SK-N-SH (cell line): ENCODE results near the gene CYB561D1. TPM values are rescaled to one million over a fixed set of nuclear protein-coding genes. Genes with fewer than 3 reads are reported as not detected.

Experiments used
- CTCF ChIA-PET: fragments of 300-600, 350-600 bp; formaldehyde crosslinking; extraction: SDS; loops from one replicate; lab custom pipeline; 2021; lab: Yijun Ruan, JAX
- POLR2A ChIA-PET: fragments of 350-600 bp; sonication (Branson Sonifier 250); formaldehyde crosslinking; extraction: SDS; loops from one replicate; lab custom pipeline; 2020; ENCODE audit warnings: antibody characterized with exemption, inconsistent platforms; lab: Yijun Ruan, JAX
- DNase-seq: peaks from one replicate; pipeline ENCODE4 v3.0.0; 2012
- H2AFZ ChIP-seq: fragments of 200-600 bp; sonication (generic); 2 replicates; pipeline ENCODE4 v1.8.1; 2016; ENCODE audit warnings: antibody characterized with exemption, mild to moderate bottlenecking, low read depth
- H3F3A ChIP-seq: fragments of 200-600 bp; sonication (generic); replicated peaks from 2 replicates; pipeline ENCODE3; 2016; ENCODE audit warnings: antibody characterized with exemption, mild to moderate bottlenecking; ENCODE audit not compliant: insufficient read depth
- H3K27ac ChIP-seq, 2 experiments: fragments of 200-500 bp in 1 of 2; fragments of 200-600 bp in 1 of 2; sonication (Bioruptor generic) in 1 of 2; sonication (generic), shearing (Covaris generic) in 1 of 2; 2 replicates each; pipeline versions ENCODE4 v1.5.1 to v1.6.1; 2014 to 2016; ENCODE audit warnings: low read depth in 2 of 2, inconsistent platforms in 1 of 2, low read length in 1 of 2, mild to moderate bottlenecking in 1 of 2, mixed read lengths in 1 of 2
- H3K27me3 ChIP-seq: fragments of 200-600 bp; sonication (generic), shearing (Covaris generic); 2 replicates; pipeline ENCODE4 v1.6.1; 2016; ENCODE audit warnings: mixed run types; ENCODE audit not compliant: insufficient read depth
- H3K36me3 ChIP-seq, 2 experiments: fragments of 200-500 bp in 1 of 2; fragments of 200-600 bp in 1 of 2; sonication (Bioruptor generic) in 1 of 2; sonication (generic) in 1 of 2; replicated peaks in 1 of 2; 2 replicates each; pipeline versions ENCODE3 to v1.5.1; 2014 to 2016; ENCODE audit warnings: low read length in 1 of 2, mild to moderate bottlenecking in 1 of 2; ENCODE audit not compliant: insufficient read depth in 2 of 2, control insufficient read depth in 1 of 2
- H3K4me1 ChIP-seq, 2 experiments: fragments of 200-500 bp in 1 of 2; fragments of 200-600 bp in 1 of 2; sonication (Bioruptor generic) in 1 of 2; sonication (generic), shearing (Covaris generic) in 1 of 2; 2 replicates each; pipeline versions ENCODE4 v1.5.1 to v1.6.1; 2014 to 2016; ENCODE audit warnings: low read depth in 1 of 2, low read length in 1 of 2, mixed run types in 1 of 2; ENCODE audit not compliant: insufficient read depth in 2 of 2, control insufficient read depth in 1 of 2
- H3K4me2 ChIP-seq: fragments of 200-600 bp; sonication (generic), shearing (Covaris generic); 2 replicates; pipeline ENCODE4 v1.6.1; 2017; ENCODE audit warnings: mixed run types
- H3K4me3 ChIP-seq, 2 experiments: fragments of 200-500 bp in 1 of 2; fragments of 200-600 bp in 1 of 2; sonication (Bioruptor generic) in 1 of 2; sonication (generic), shearing (Covaris generic) in 1 of 2; 2 replicates each; pipeline versions ENCODE4 v1.5.1 to v1.8.1; 2014 to 2016; ENCODE audit warnings: low read depth in 2 of 2, inconsistent platforms in 1 of 2, low read length in 1 of 2, mild to moderate bottlenecking in 1 of 2, mixed read lengths in 1 of 2, moderate library complexity in 1 of 2
- H3K79me2 ChIP-seq: fragments of 200-600 bp; sonication (generic); 2 replicates; pipeline ENCODE4 v1.8.1; 2017; ENCODE audit warnings: mild to moderate bottlenecking; ENCODE audit not compliant: insufficient read depth
- H3K9ac ChIP-seq: fragments of 200-600 bp; sonication (generic); 2 replicates; pipeline ENCODE4 v1.6.1; 2017; ENCODE audit warnings: mixed run types
- H3K9me2 ChIP-seq: fragments of 200-600 bp; sonication (generic); 2 replicates; pipeline ENCODE4 v1.6.1; 2017; ENCODE audit warnings: mixed run types
- H3K9me3 ChIP-seq: fragments of 200-600 bp; sonication (generic); 2 replicates; pipeline ENCODE4 v1.6.1; 2017; ENCODE audit warnings: mixed run types, mild to moderate bottlenecking, moderate library complexity
- H4K20me1 ChIP-seq: fragments of 200-600 bp; sonication (generic); 2 replicates; pipeline ENCODE4 v1.6.1; 2017; ENCODE audit warnings: mild to moderate bottlenecking, mixed run types; ENCODE audit not compliant: insufficient read depth
- EZH2phosphoT487 ChIP-seq: fragments of 200-600 bp; sonication (generic); IDR thresholded peaks from 2 replicates; pipeline ENCODE4 v1.6.1; 2017; ENCODE audit warnings: low read depth, mixed run types, mild to moderate bottlenecking, antibody characterized with exemption, moderate library complexity, borderline replicate concordance
- GABPA ChIP-seq: IDR thresholded peaks from 2 replicates; pipeline ENCODE4 v1.4.0; 2012; ENCODE audit warnings: low read depth, mild to moderate bottlenecking
- MXI1 ChIP-seq: IDR thresholded peaks from 2 replicates; pipeline ENCODE4 v1.6.1; 2012; ENCODE audit warnings: mild to moderate bottlenecking, low read depth, low read length, improper control_type of control experiment
- NFIC ChIP-seq: IDR thresholded peaks from 2 replicates; pipeline ENCODE4 v1.4.0; 2012; ENCODE audit warnings: borderline replicate concordance
- WGBS: methylation state at CpG from one replicate; pipeline ENCODE4 v1.1.6; 2017; ENCODE audit warnings: low lambda C conversion rate; 5-methylcytosine and 5-hydroxymethylcytosine counted together
- polyA plus RNA-seq, 3 experiments: library from polyadenylated mRNA; depleted of rRNA; stranded (reverse); fragments of >200 nt; gene quantifications; 2 replicates each; pipeline ENCODE4 v1.2.3, GENCODE V29; 2012
- TF ChIP-seq, protein P1 (sequence below): fragments of 150-350 bp; IDR thresholded peaks from 2 replicates; pipeline ENCODE4 v1.6.1; 2016; ENCODE audit warnings: mild to moderate bottlenecking, low read depth, low read length

Gene CYB561D1
- polyA plus RNA-seq, 1 of the 3 experiments (the other 2 are of a cell fraction) = 5.4 TPM

DNA sequence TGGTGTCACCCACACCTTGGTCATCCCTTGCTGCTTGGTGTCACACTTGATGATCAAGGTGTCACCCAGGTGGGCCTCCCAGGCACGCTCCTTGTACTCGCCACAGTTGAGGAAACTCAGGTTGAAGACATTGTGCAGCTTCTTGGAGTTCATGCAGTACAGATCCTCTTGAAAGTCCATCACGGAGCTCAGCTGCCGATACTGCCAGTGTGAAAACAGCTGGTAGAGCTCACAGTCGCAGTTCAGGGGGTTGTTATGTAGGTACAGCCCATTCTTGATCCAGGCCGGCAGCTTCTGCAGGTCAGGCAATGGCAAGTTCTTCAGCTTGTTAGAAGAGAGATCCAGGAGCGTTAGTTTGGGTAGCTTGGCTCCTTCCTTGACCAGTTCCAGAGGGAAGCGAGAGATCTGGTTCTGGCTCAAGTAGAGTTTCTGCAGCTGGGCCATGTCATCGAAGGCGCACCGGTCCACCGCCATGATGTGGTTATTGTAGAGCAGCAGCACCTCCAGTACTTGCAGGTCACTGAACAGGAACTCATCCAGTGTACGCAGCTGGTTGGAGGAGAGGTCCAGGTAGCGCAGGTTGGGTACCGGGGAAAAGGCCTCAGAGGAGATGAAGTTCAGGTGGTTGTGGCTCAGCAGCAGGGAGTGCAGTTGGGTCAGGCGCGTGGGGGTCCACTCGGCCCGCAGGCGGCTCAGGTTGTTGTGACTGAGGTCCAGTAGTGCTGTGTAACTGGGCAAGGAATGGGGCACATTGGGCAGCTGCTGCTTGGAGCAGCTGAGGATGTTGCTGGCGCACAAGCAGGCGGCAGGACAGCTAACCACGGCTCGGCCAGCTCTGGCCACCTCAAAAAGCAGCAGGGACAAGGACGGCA, 14.3 kb downstream of the CYB561D1 start:
- H2AFZ ChIP-seq = no peak overlapping the region
- no peaks in the 10 kb centered on the region for H3K9me2 ChIP-seq
- H4K20me1 ChIP-seq = no peaks in the 10 kb centered on the region
- CTCF ChIA-PET = interaction anchor here (1.2 to 40.2 kb wide), 5 partner anchors 9 to 142 kb away, joined by 3 to 1710 read pairs (median 72); partner anchors contain the start of genes ATXN7L2, CYB561D1 and GPR61
- H3K36me3 ChIP-seq = no peaks in the 10 kb centered on the region
- 97% methylated on average over 23 of the region's 25 CpGs for WGBS
- H3K79me2 ChIP-seq = no peaks in the 10 kb centered on the region
- peaks cover 0 to 11% of the 10 kb centered on the region in 2 experiments; a peak in 1 of 4 replicates for H3K4me1 ChIP-seq
- no peaks in the 10 kb centered on the region for H3K9me3 ChIP-seq
- H3K27me3 ChIP-seq = no peaks in the 10 kb centered on the region; the same call in 1 of the 2 replicates
- no peak overlapping the region for H3K27ac ChIP-seq
- no peak for DNase-seq
- H3K4me2 ChIP-seq = no peak overlapping the region
- no peaks in the 10 kb centered on the region for H3F3A ChIP-seq
- no peak for TF ChIP-seq EZH2phosphoT487
- no peak overlapping the region for H3K4me3 ChIP-seq
- H3K9ac ChIP-seq = no peak overlapping the region
- POLR2A ChIA-PET = interaction anchor here (1.0 kb wide), 1 partner anchor 25 kb away, joined by 3 read pairs; the partner anchor contains the start of gene ATXN7L2

DNA sequence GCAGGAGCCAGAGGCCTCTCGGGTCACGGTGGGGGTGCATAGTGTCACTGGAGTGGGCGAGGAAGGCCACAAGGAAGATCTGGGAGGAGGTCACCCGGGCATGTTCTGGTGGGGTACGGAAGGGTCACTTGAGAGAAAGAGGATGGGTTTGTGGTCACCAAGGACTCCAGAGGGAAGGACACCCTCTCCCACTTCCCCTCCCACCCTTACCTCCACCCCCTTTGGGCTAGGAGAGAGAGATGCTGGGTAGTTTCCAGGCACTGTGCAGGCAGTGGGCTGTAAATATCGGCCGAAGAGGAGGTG, 14.9 kb downstream of the CYB561D1 start:
- no peaks in the 10 kb centered on the region for H4K20me1 ChIP-seq
- H3K36me3 ChIP-seq = no peaks in the 10 kb centered on the region
- POLR2A ChIA-PET = interaction anchor here (1.0 to 1.4 kb wide), 3 partner anchors 10 to 25 kb away, joined by 3 read pairs; partner anchors contain the start of gene ATXN7L2
- H2AFZ ChIP-seq = no peak overlapping the region
- WGBS = 96% methylated on average over 6 of the region's 7 CpGs
- peak overlapping the region; percentile 92 for H3K4me2 ChIP-seq
- H3K9ac ChIP-seq = no peak overlapping the region
- H3K27me3 ChIP-seq = no peaks in the 10 kb centered on the region; the same call in 1 of the 2 replicates
- CTCF ChIA-PET = interaction anchor here (1.2 to 40.2 kb wide), 5 partner anchors 10 to 476 kb away, joined by 5 to 1710 read pairs (median 72); partner anchors contain the start of genes AHCYL1, ATXN7L2, CYB561D1 and GPR61
- H3K27ac ChIP-seq = no peak overlapping the region
- H3K4me1 ChIP-seq = peaks cover 0 to 11% of the 10 kb centered on the region in 2 experiments; a peak in 1 of 4 replicates
- peak overlapping the region in 1 of 2 experiments; percentile 69; a peak in 2 of 4 replicates for H3K4me3 ChIP-seq
- DNase-seq = no peak
- H3F3A ChIP-seq = no peaks in the 10 kb centered on the region
- H3K9me3 ChIP-seq = no peaks in the 10 kb centered on the region
- no peaks in the 10 kb centered on the region for H3K9me2 ChIP-seq
- no peaks in the 10 kb centered on the region for H3K79me2 ChIP-seq
- TF ChIP-seq GABPA (no peak), MXI1 (no peak), NFIC (no peak)
- TF ChIP-seq, protein P1, sequence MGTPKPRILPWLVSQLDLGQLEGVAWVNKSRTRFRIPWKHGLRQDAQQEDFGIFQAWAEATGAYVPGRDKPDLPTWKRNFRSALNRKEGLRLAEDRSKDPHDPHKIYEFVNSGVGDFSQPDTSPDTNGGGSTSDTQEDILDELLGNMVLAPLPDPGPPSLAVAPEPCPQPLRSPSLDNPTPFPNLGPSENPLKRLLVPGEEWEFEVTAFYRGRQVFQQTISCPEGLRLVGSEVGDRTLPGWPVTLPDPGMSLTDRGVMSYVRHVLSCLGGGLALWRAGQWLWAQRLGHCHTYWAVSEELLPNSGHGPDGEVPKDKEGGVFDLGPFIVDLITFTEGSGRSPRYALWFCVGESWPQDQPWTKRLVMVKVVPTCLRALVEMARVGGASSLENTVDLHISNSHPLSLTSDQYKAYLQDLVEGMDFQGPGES = no peak
- TF ChIP-seq, all 33 proteins: peak for 0
